HG03135 (cell line): ENCODE data around the gene HPSE2.
"Not testable (repeated sequence)": the region's sequence is repeated elsewhere in the genome, so short reads cannot be mapped to it uniquely, and the experiment has no call there.

Experiments
- ATAC-seq: cut with Tn5 transposase; IDR thresholded peaks from one replicate; pipeline ENCODE4 v1.9.1; 2021; ENCODE audit warnings: mild to moderate bottlenecking, moderate library complexity; ENCODE audit not compliant: unreplicated experiment

HPSE2 gene

GRCh38 chr10:98582363-98582762, 653.3 kb downstream of the HPSE2 start:
- no peak for ATAC-seq

GRCh38 chr10:98577578-98577977, 658.1 kb downstream of the HPSE2 start:
- ATAC-seq: no peak

- ATAC-seq: no peak
Measured at GRCh38 chr10:98577168-98577567, 658.5 kb downstream of the HPSE2 start.

- no peak for ATAC-seq
Measured at GRCh38 chr10:98576096-98576495, 659.6 kb downstream of the HPSE2 start.

GRCh38 chr10:98572594-98572993, 663.1 kb downstream of the HPSE2 start:
- no peak for ATAC-seq

- ATAC-seq: no peak
Measured at GRCh38 chr10:98570834-98571233, 664.8 kb downstream of the HPSE2 start.

- ATAC-seq: no peak
Measured at GRCh38 chr10:98569853-98570252, 665.8 kb downstream of the HPSE2 start.

GRCh38 chr10:98568551-98568950, 667.1 kb downstream of the HPSE2 start:
- ATAC-seq: no peak

- ATAC-seq: no peak
Measured at GRCh38 chr10:98567391-98568133, 668.1 kb downstream of the HPSE2 start.

- no peak for ATAC-seq
Measured at GRCh38 chr10:98563811-98564210, 671.8 kb downstream of the HPSE2 start.

- ATAC-seq: no peak
Measured at GRCh38 chr10:98560565-98560964, 675.1 kb downstream of the HPSE2 start.

GRCh38 chr10:98556061-98556460, 679.6 kb downstream of the HPSE2 start:
- ATAC-seq: no peak

GRCh38 chr10:98555021-98555619, 680.5 kb downstream of the HPSE2 start:
- ATAC-seq: no peak

GRCh38 chr10:98541561-98541960, 694.1 kb downstream of the HPSE2 start:
- not testable (repeated sequence) for ATAC-seq

- ATAC-seq: no peak
Measured at GRCh38 chr10:98539578-98539977, 696.1 kb downstream of the HPSE2 start.

GRCh38 chr10:98538472-98538871, 697.2 kb downstream of the HPSE2 start:
- ATAC-seq: no peak

- no peak for ATAC-seq
Measured at GRCh38 chr10:98536551-98536950, 699.1 kb downstream of the HPSE2 start.

GRCh38 chr10:98533746-98534445, 701.8 kb downstream of the HPSE2 start:
- ATAC-seq: no peak

- no peak for ATAC-seq
Measured at GRCh38 chr10:98533241-98533640, 702.4 kb downstream of the HPSE2 start.

GRCh38 chr10:98528805-98529183, 706.9 kb downstream of the HPSE2 start:
- ATAC-seq: no peak

GRCh38 chr10:98528166-98528804, 707.4 kb downstream of the HPSE2 start:
- ATAC-seq: no peak

GRCh38 chr10:98525969-98526368, 709.7 kb downstream of the HPSE2 start:
- ATAC-seq: no peak
